Ishikawa (cell line): ENCODE measurements around the gene BORCS8.

Source experiments
- CEBPB ChIP-seq: IDR thresholded peaks from 2 replicates; pipeline ENCODE4 v1.6.1; 2012
- CREB1 ChIP-seq: IDR thresholded peaks from 2 replicates; pipeline ENCODE4 v1.6.1; 2012; ENCODE audit warnings: low read depth
- EGR1 ChIP-seq: IDR thresholded peaks from 2 replicates; pipeline ENCODE4 v1.6.1; 2012
- EP300 ChIP-seq: IDR thresholded peaks from 2 replicates; pipeline ENCODE4 v1.6.1; 2012; ENCODE audit warnings: borderline replicate concordance
- FOXM1 ChIP-seq: IDR thresholded peaks from 2 replicates; pipeline ENCODE4 v1.6.1; 2012; ENCODE audit warnings: low read depth, borderline replicate concordance
- MAX ChIP-seq: IDR thresholded peaks from 2 replicates; pipeline ENCODE4 v1.6.1; 2012
- NFIC ChIP-seq: IDR thresholded peaks from 2 replicates; pipeline ENCODE4 v1.6.1; 2012
- RAD21 ChIP-seq: IDR thresholded peaks from 2 replicates; pipeline ENCODE4 v1.6.1; 2012; ENCODE audit warnings: low read depth
- REST ChIP-seq: IDR thresholded peaks from 2 replicates; pipeline ENCODE4 v1.6.1; 2012; ENCODE audit warnings: low read depth, mild to moderate bottlenecking
- TAF1 ChIP-seq: IDR thresholded peaks from 2 replicates; pipeline ENCODE4 v1.6.1; 2012; ENCODE audit warnings: low read depth, mild to moderate bottlenecking
- TCF12 ChIP-seq: IDR thresholded peaks from 2 replicates; pipeline ENCODE4 v1.6.1; 2012; ENCODE audit warnings: low read depth
- TEAD4 ChIP-seq: IDR thresholded peaks from 2 replicates; pipeline ENCODE4 v1.6.1; 2012
- YY1 ChIP-seq: IDR thresholded peaks from 2 replicates; pipeline ENCODE4 v1.6.1; 2012; ENCODE audit warnings: low read depth

- TF ChIP-seq RAD21 (peak; percentile 34), TAF1 (no peak), CEBPB (no peak), REST (no peak), EP300 (no peak), FOXM1 (no peak), MAX (no peak), TEAD4 (no peak), NFIC (no peak), YY1 (no peak), TCF12 (no peak), CREB1 (no peak), EGR1 (no peak)
Measured at GRCh38 chr19:19217099-19217498, 25.1 kb upstream of the BORCS8 start.
